ENCODE data around the gene BRD4. TPM values are rescaled to one million over a fixed set of nuclear protein-coding genes. Genes with fewer than 3 reads are reported as not detected.
A peak's percentile ranks its signal among the peaks of the same experiment; 100 is the strongest.

The BRD4 gene
- polyA plus RNA-seq, 2 of the 4 experiments (the other 2 are of a cell fraction): 8.3 to 22.5 TPM

- H3K4me1 ChIP-seq: peaks cover 45% of the 10 kb centered on the region
- H3K9me3 ChIP-seq: no peaks in the 10 kb centered on the region
- H3K4me3 ChIP-seq: peak overlapping the region; percentile 85
- TF ChIP-seq CEBPB (IDR thresholded peaks at IDR 0.05) (peak; percentile 73 to 75; a peak in 3 of 4 replicates), FOXS1 (CRISPR knock-in tag; IDR thresholded peaks at IDR 0.05) (no peak), NPAS2 (CRISPR knock-in tag; IDR thresholded peaks at IDR 0.05; ENCODE audit: borderline replicate concordance) (no peak)
- POLR2A ChIA-PET: interaction anchor here (1.3 kb wide), 1 partner anchor 48 kb away, joined by 3 read pairs; the partner anchor contains the start of gene AKAP8
- no peak for FAIRE-seq
- H3K27ac ChIP-seq: peak overlapping the region; percentile 99 to 100
- 5% methylated on average over 7 of the region's 122 CpGs for WGBS (ENCODE audit: missing lambda C conversion rate)
- CTCF ChIA-PET: no interaction called here
- H3K4me2 ChIP-seq: peak overlapping the region; percentile 94
- peak; percentile 69 to 76 for ATAC-seq
- peak; percentile 36 to 60 for DNase-seq (ENCODE audit: low read depth in 1 of 2, low spot score in 1 of 2)
Measured at GRCh38 chr19:15331419-15332310, 674 bp downstream of the BRD4 start.

- peak overlapping the region; percentile 75 for H3K4me2 ChIP-seq
- TF ChIP-seq HES2 (IDR thresholded peaks at IDR 0.05) (no peak), FOSL2 (IDR thresholded peaks at IDR 0.05) (no peak), FOSL2 (CRISPR knock-in tag; IDR thresholded peaks at IDR 0.05) (peak; percentile 45)
- 6% methylated on average over 17 of the region's 17 CpGs for WGBS (ENCODE audit: missing lambda C conversion rate)
- H3K4me3 ChIP-seq: peak overlapping the region; percentile 85
- DNase-seq (ENCODE audit: low read depth in 1 of 2, low spot score in 1 of 2) (peak; percentile 41 to 51), ATAC-seq (peak in 1 of 2 experiments; percentile 78; a peak in 4 of 6 replicates), FAIRE-seq (no peak)
- POLR2A ChIA-PET: no interaction called here
- CTCF ChIA-PET: no interaction called here
- peaks cover 53% of the 10 kb centered on the region for H3K4me1 ChIP-seq
- H3K9me3 ChIP-seq: no peaks in the 10 kb centered on the region
- peak overlapping the region; percentile 99 to 100 for H3K27ac ChIP-seq
Measured at GRCh38 chr19:15330801-15331418, 1.4 kb downstream of the BRD4 start.

- Histone ChIP-seq H3K4me2 (peak overlapping the region; percentile 42), H3K9me3 (no peaks in the 10 kb centered on the region), H3K27ac (no peak overlapping the region), H3K4me3 (no peak overlapping the region), H3K4me1 (peaks cover 77% of the 10 kb centered on the region)
- FAIRE-seq: no peak
- no peak for TF ChIP-seq HOXA7 (CRISPR knock-in tag; IDR thresholded peaks at IDR 0.05)
- TF ChIP-seq CEBPB (IDR thresholded peaks at IDR 0.05): no peak
- no peak for TF ChIP-seq CHD2 (IDR thresholded peaks at IDR 0.05; ENCODE audit: low read length, partially characterized antibody)
- no peak for TF ChIP-seq NPAS2 (CRISPR knock-in tag; IDR thresholded peaks at IDR 0.05; ENCODE audit: borderline replicate concordance)
- TF ChIP-seq REST (IDR thresholded peaks at IDR 0.05): no peak
- no peak for TF ChIP-seq MAFK (IDR thresholded peaks at IDR 0.05; ENCODE audit: partially characterized antibody)
- no peak for TF ChIP-seq FOXS1 (CRISPR knock-in tag; IDR thresholded peaks at IDR 0.05)
- no peak for TF ChIP-seq HMGXB4 (CRISPR knock-in tag; IDR thresholded peaks at IDR 0.05; ENCODE audit: borderline replicate concordance)
- TF ChIP-seq GATA3 (IDR thresholded peaks at IDR 0.05; ENCODE audit: borderline replicate concordance): no peak
- no peak for ATAC-seq
- POLR2A ChIA-PET: no interaction called here
- 83% methylated on average over 10 of the region's 10 CpGs for WGBS (ENCODE audit: missing lambda C conversion rate)
- DNase-seq (ENCODE audit: low read depth in 1 of 2, low spot score in 1 of 2): no peak
- CTCF ChIA-PET: no interaction called here
Measured at GRCh38 chr19:15328312-15328711, 4.0 kb downstream of the BRD4 start.

Measured in A549 (cell line).